Muscle of leg (tissue), 11 donors: ENCODE results near the gene MYBPC1. TPM values are rescaled to one million over a fixed set of nuclear protein-coding genes. Genes with fewer than 3 reads are reported as not detected.
A peak's percentile ranks its signal among the peaks of the same experiment; 100 is the strongest.

Experiments used
- DNase-seq: peaks from one replicate; pipeline ENCODE4 v3.0.0; 2013
- H3K27ac ChIP-seq: one replicate; pipeline ENCODE4 v1.5.1; 2013; ENCODE audit warnings: mild to moderate bottlenecking, low read length, control low read depth
- H3K27me3 ChIP-seq: one replicate; pipeline ENCODE4 v1.6.1; 2013; ENCODE audit warnings: low read length; ENCODE audit not compliant: control insufficient read depth, insufficient read depth
- H3K36me3 ChIP-seq: one replicate; pipeline ENCODE4 v1.6.1; 2013; ENCODE audit warnings: low read length; ENCODE audit not compliant: control insufficient read depth, insufficient read depth
- H3K4me1 ChIP-seq: one replicate; pipeline ENCODE4 v1.6.1; 2013; ENCODE audit warnings: low read length; ENCODE audit not compliant: control insufficient read depth, insufficient read depth
- H3K4me3 ChIP-seq: one replicate; pipeline ENCODE4 v1.5.1; 2013; ENCODE audit warnings: low read length, control low read depth
- H3K9me3 ChIP-seq: replicated peaks from 2 replicates; pipeline ENCODE4 v1.6.1; 2013; ENCODE audit warnings: low read depth, low read length; ENCODE audit not compliant: control insufficient read depth
- WGBS: methylation state at CpG from one replicate; pipeline ENCODE4 v1.1.5; 2013; ENCODE audit warnings: missing lambda C conversion rate; ENCODE audit not compliant: insufficient coverage; 5-methylcytosine and 5-hydroxymethylcytosine counted together
- polyA plus RNA-seq, 8 donors: library from polyadenylated mRNA; unstranded; fragments of 120-200 nt; gene quantifications; one replicate each; pipeline versions ENCODE4 v1.2.1 to v1.2.3, GENCODE V29; 2013; ENCODE audit warnings: inconsistent platforms in 1 of 8, low replicate concordance in 1 of 8; ENCODE audit not compliant: insufficient read length in 8 of 8, insufficient read depth in 1 of 8
- total RNA-seq: library from RNA; stranded (reverse); fragments of 120-200 nt; gene quantifications from one replicate; pipeline ENCODE4 v1.2.4, GENCODE V29; 2013

MYBPC1 gene
- total and polyA plus RNA-seq, 9 donors: 1,298 to 3,170 (median 2,174) TPM

DNA sequence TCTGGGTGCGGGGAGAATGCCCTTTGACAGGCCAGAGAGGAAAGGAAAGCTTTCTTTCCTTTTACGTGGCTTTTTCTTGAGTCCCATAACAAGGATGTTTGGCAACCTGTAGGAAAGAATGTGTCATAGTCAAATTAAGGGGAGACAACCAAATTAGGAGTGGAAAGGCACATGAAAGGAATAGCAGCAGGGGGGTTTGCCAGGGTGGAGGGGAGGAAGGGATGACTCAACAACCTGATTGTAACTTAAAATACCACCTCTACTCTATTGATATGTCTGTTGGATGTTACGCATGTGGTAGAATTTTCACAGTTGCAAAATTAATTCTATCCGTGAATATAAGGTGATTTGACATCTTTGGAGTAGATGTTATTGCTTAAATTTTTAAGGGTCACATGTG, 28.5 kb upstream of the MYBPC1 start:
- no peak for DNase-seq
- Histone ChIP-seq H3K4me1 (peaks cover 10% of the 10 kb centered on the region), H3K9me3 (no peaks in the 10 kb centered on the region), H3K27me3 (no peaks in the 10 kb centered on the region), H3K36me3 (no peaks in the 10 kb centered on the region), H3K4me3 (no peak overlapping the region), H3K27ac (no peak overlapping the region)
- 14% methylated on average over 1 of the region's 4 CpGs for WGBS

- DNase-seq: peak; percentile 47
- no CpG with 5 or more reads among the region's 4 CpGs for WGBS
- Histone ChIP-seq H3K27ac (peak overlapping the region; percentile 62), H3K4me3 (no peak overlapping the region), H3K27me3 (no peaks in the 10 kb centered on the region), H3K9me3 (no peaks in the 10 kb centered on the region), H3K36me3 (no peaks in the 10 kb centered on the region), H3K4me1 (peaks cover 5% of the 10 kb centered on the region)
Measured at GRCh38 chr12:101567918-101568317, 26.9 kb upstream of the MYBPC1 start.

DNA sequence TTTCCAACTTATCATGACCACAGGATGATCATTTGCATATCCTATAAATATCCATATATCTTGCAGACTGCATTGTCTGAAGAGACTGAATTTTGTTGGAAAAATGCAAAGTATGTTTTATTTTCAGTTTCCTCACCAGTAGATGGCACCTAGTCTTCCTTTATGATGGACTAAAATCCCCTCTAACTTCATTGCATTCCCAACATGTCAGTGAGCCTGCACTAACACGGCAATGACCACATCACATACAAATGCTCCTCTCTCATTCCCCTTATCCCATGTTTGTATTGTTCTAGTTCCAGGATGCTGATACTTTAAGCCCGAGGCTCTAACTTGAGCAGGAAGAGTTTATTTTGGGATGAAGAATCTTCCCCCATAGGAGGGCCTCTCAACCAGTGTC, 24.7 kb upstream of the MYBPC1 start:
- no peak overlapping the region for H3K4me3 ChIP-seq
- no CpG with 5 or more reads among the region's 2 CpGs for WGBS

GRCh38 chr12:101571105-101571504, 23.7 kb upstream of the MYBPC1 start:
- Histone ChIP-seq H3K27me3 (no peaks in the 10 kb centered on the region), H3K36me3 (no peaks in the 10 kb centered on the region), H3K27ac (peak overlapping the region; percentile 82), H3K9me3 (no peaks in the 10 kb centered on the region), H3K4me1 (peaks cover 5% of the 10 kb centered on the region), H3K4me3 (no peak overlapping the region)
- DNase-seq: no peak
- WGBS: 25% methylated on average over 1 of the region's 4 CpGs

More for the DNA sequence above, 24.7 kb upstream of the MYBPC1 start:
- H3K9me3 ChIP-seq: no peaks in the 10 kb centered on the region
- no peaks in the 10 kb centered on the region for H3K27me3 ChIP-seq
- peak; percentile 89 for DNase-seq
- H3K4me1 ChIP-seq: peaks cover 5% of the 10 kb centered on the region
- H3K27ac ChIP-seq: peak overlapping the region; percentile 82
- H3K36me3 ChIP-seq: no peaks in the 10 kb centered on the region

DNA sequence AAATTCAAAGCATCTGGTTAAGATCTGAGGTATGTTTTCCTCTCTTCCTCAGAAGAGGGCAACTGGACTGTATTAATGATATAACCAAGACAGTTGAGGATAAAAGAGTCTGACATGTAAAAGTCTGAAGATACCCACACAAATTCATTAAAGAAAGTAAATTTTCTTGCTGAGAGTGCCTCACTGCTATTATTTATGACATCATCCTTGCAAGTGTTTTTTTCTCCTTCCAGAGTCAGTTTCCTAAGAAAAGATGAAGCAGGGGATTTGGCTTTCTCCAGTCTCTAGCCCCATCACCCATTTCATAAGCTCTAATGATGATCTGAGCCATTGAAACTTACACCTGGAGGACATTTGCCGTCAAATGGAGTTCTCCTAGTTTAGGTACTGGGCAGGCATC, 21.0 kb upstream of the MYBPC1 start:
- DNase-seq: no peak
- WGBS: no CpG with 5 or more reads among the region's 1 CpG
- peaks cover 5% of the 10 kb centered on the region for H3K4me1 ChIP-seq
- H3K36me3 ChIP-seq: no peaks in the 10 kb centered on the region
- H3K4me3 ChIP-seq: no peak overlapping the region
- no peaks in the 10 kb centered on the region for H3K27me3 ChIP-seq
- no peaks in the 10 kb centered on the region for H3K9me3 ChIP-seq
- H3K27ac ChIP-seq: no peak overlapping the region

- Histone ChIP-seq H3K9me3 (no peaks in the 10 kb centered on the region), H3K27me3 (no peaks in the 10 kb centered on the region), H3K36me3 (no peaks in the 10 kb centered on the region), H3K27ac (no peak overlapping the region), H3K4me1 (peaks cover 5% of the 10 kb centered on the region), H3K4me3 (no peak overlapping the region)
- no peak for DNase-seq
- WGBS: no CpG with 5 or more reads among the region's 2 CpGs
Measured at GRCh38 chr12:101578417-101578816, 16.4 kb upstream of the MYBPC1 start.

- peaks cover 12% of the 10 kb centered on the region for H3K4me1 ChIP-seq
- H3K27me3 ChIP-seq: no peaks in the 10 kb centered on the region
- no peaks in the 10 kb centered on the region for H3K36me3 ChIP-seq
- no peaks in the 10 kb centered on the region for H3K9me3 ChIP-seq
- H3K4me3 ChIP-seq: no peak overlapping the region
- 17% methylated on average over 1 of the region's 1 CpG for WGBS
- DNase-seq: peak; percentile 58
- H3K27ac ChIP-seq: peak overlapping the region; percentile 64
Measured at GRCh38 chr12:101581190-101581589, 13.6 kb upstream of the MYBPC1 start.

DNA sequence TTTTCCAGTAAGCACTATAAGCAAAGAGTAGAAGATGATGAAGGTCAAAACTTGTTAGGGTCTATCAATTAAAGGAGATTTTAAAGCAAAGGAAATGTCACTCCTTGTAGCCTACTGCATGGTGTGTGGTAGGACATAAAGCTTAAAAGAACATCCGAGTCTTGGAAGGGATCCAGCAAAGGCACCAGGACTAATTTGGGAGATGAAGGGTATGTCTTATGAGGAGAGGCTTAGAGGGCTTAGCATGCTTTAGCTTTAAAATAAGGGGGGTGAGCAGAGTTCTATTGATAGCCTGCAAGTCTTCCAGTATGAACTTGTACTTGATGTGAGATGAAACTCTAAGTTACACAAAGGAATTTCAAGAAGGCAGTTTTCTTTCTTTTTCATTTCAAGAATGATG, 11.8 kb upstream of the MYBPC1 start:
- Histone ChIP-seq H3K9me3 (no peaks in the 10 kb centered on the region), H3K4me3 (no peak overlapping the region), H3K4me1 (peaks cover 12% of the 10 kb centered on the region), H3K27ac (peak overlapping the region; percentile 65), H3K27me3 (no peaks in the 10 kb centered on the region), H3K36me3 (no peaks in the 10 kb centered on the region)
- WGBS: 62% methylated on average over 1 of the region's 1 CpG
- peak; percentile 79 for DNase-seq

- DNase-seq: no peak
- Histone ChIP-seq H3K36me3 (no peaks in the 10 kb centered on the region), H3K4me1 (peaks cover 6% of the 10 kb centered on the region), H3K4me3 (no peak overlapping the region), H3K9me3 (no peaks in the 10 kb centered on the region), H3K27me3 (no peaks in the 10 kb centered on the region), H3K27ac (no peak overlapping the region)
- WGBS: no CpG with 5 or more reads among the region's 3 CpGs
Measured at GRCh38 chr12:101590383-101590782, 4.4 kb upstream of the MYBPC1 start.

- peak; percentile 36 for DNase-seq
- Histone ChIP-seq H3K27me3 (no peaks in the 10 kb centered on the region), H3K36me3 (no peaks in the 10 kb centered on the region), H3K27ac (peak overlapping the region; percentile 87), H3K9me3 (no peaks in the 10 kb centered on the region), H3K4me1 (peaks cover 6% of the 10 kb centered on the region), H3K4me3 (no peak overlapping the region)
Measured at GRCh38 chr12:101591781-101592180, 3.0 kb upstream of the MYBPC1 start.

- peaks cover 6% of the 10 kb centered on the region for H3K4me1 ChIP-seq
- H3K36me3 ChIP-seq: no peaks in the 10 kb centered on the region
- no peak overlapping the region for H3K4me3 ChIP-seq
- H3K27me3 ChIP-seq: no peaks in the 10 kb centered on the region
- peak; percentile 57 for DNase-seq
- WGBS: no CpG with 5 or more reads among the region's 2 CpGs
- H3K9me3 ChIP-seq: no peaks in the 10 kb centered on the region
- H3K27ac ChIP-seq: peak overlapping the region; percentile 87
Measured at GRCh38 chr12:101592448-101592847, 2.3 kb upstream of the MYBPC1 start.
